ENCODE data around the gene CDK5R2. TPM values are rescaled to one million over a fixed set of nuclear protein-coding genes. Genes with fewer than 3 reads are reported as not detected.
A peak's percentile ranks its signal among the peaks of the same experiment; 100 is the strongest.

Gene CDK5R2
- total and polyA plus RNA-seq, 2 of the 13 experiments (the other 11 are each of a cell fraction or from before 2014, with no cell fraction given): not detected

DNA sequence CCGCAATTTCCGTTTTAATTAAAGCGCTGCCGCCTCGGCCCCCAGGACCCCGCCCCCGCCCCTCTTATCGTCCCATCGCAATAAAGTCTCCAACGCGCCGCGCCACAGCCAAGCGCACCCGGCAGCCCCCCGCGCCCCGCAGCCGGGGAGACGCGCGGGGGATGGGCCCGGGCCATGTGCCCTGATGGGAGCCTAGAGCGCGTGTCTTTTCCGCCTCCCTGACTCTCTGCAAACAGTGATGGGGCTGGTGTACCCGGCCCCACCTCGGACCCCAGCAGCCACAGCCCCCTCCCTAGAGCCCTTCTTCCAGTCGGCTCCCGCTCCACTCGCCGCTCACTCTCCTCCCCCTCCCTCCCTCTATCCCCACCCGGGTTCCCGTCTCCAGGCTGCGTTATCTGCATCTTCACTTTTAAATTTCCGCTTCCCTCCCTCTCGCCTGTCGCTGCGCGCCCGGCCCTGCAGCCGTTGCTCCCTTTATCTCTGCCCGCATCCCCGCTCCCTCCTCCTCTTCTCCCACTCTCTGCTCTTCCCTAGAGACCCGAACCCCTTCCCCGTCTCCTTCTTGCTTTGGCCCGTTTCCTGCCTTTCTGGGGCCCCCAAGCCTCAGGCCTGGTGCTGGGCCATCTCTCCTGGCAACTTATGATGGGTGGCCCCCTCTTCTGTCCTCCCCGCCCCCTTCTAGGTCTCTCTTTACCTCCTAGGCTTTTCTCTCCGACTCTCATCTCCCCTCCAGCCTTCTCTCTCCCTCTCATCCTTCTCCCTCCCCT, 26.0 kb downstream of the CDK5R2 start:
- in situ Hi-C loops (cut with HindIII; ENCODE audit: extremely low pct_ligation_motif_present, low pct_unique_long_range_greater_than_20kb): no loop called here
- no peak overlapping the region for H3K9ac ChIP-seq (ENCODE audit: insufficient read depth, low read depth, low read length)
- no peak overlapping the region for H3K4me2 ChIP-seq (ENCODE audit: low read depth, low read length)
- H2AFZ ChIP-seq (ENCODE audit: low read length): no peak overlapping the region
- intact Hi-C loops (cut with micrococcal nuclease; ENCODE audit: unreplicated experiment): loop anchor here (10.0 kb wide), 1 partner anchor 121 kb away; no protein-coding TSS in a partner anchor
- DNase-seq (ENCODE audit: low spot score): no peak
- H3K9me3 ChIP-seq (ENCODE audit: low read length): no peaks in the 10 kb centered on the region
- POLR2A ChIA-PET: no interaction called here
- no peak for ATAC-seq
- no peaks in the 10 kb centered on the region for H3K36me3 ChIP-seq (replicated peaks in 1 of 2; ENCODE audit: control insufficient read depth in 1 of 2, insufficient read depth in 2 of 2, low read length in 2 of 2)
- H3K27me3 ChIP-seq (ENCODE audit: control insufficient read depth in 1 of 2, insufficient read depth in 2 of 2, low read length in 2 of 2): peaks cover 42 to 92% of the 10 kb centered on the region in 2 experiments
- H3K4me1 ChIP-seq (ENCODE audit: insufficient read depth, low read length): peaks cover 11% of the 10 kb centered on the region; the same call in 1 of the 2 replicates
- H3K4me3 ChIP-seq (replicated peaks in 1 of 3; ENCODE audit: insufficient read depth in 1 of 3, low read depth in 2 of 3, low read length in 3 of 3): no peak overlapping the region
- CTCF ChIA-PET (ENCODE audit: low intra/inter-chr PET ratio, low total read pairs): no interaction called here
- no peaks in the 10 kb centered on the region for H3K79me2 ChIP-seq (ENCODE audit: insufficient read depth, low read length)
- no TSS peak for BruUV-seq (replicated peaks)
- no peak overlapping the region for H3K27ac ChIP-seq (ENCODE audit: extremely low read length, insufficient read depth, low read length)
- no peak for FAIRE-seq
- 22% methylated on average over 40 of the region's 49 CpGs for WGBS (ENCODE audit: low lambda C conversion rate)
- peaks cover 10% of the 10 kb centered on the region; the same call in 1 of the 2 replicates for H4K20me1 ChIP-seq (ENCODE audit: insufficient read depth, low read length)
- TF ChIP-seq KLF12 (CRISPR knock-in tag; IDR thresholded peaks at IDR 0.05; ENCODE audit: borderline replicate concordance): no peak
- TF ChIP-seq EZH2 (conservative IDR thresholded peaks at IDR 0.05; ENCODE audit: low read depth, low read length): peak; percentile 64; the same call in 1 of the 2 replicates
- no peak for TF ChIP-seq EED (CRISPR knock-in tag; IDR thresholded peaks at IDR 0.05)

DNA sequence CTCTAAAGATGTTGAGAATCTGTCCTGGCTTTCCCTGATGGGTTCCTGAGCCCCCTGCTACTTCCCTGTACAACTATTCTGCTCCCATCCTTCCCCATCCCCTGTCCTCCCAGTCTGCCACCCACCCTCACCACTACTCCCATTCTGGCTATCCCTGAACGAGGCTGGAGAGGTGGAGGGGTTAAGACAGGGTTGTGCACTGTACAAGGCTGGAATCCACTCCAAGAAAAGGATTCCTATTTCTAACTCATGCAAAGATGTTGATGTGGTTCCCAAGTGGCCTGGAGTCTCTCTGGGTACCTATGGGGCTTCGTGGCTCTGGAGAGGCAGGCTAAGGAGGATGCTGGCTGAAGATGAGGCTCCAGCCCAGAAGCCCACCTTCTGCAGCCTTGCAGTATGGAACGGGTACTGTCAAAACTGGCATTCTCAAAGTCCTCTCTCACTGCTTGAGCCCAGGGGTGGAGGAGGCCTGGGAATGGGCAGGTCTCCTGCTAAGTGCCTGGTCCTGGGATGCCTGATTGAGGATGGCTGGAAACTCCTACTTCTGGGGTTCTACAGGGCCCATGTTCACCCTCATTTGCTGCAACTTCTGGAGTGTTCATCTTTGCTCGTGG, 26.8 kb downstream of the CDK5R2 start:
- Histone ChIP-seq H2AFZ (ENCODE audit: low read length) (no peak overlapping the region), H3K4me2 (ENCODE audit: low read depth, low read length) (no peak overlapping the region), H3K9me3 (ENCODE audit: low read length) (no peaks in the 10 kb centered on the region), H3K4me3 (replicated peaks in 1 of 3; ENCODE audit: insufficient read depth in 1 of 3, low read depth in 2 of 3, low read length in 3 of 3) (no peak overlapping the region), H3K4me1 (ENCODE audit: insufficient read depth, low read length) (peaks cover 7% of the 10 kb centered on the region; the same call in 1 of the 2 replicates), H3K79me2 (ENCODE audit: insufficient read depth, low read length) (no peaks in the 10 kb centered on the region), H3K27me3 (ENCODE audit: control insufficient read depth in 1 of 2, insufficient read depth in 2 of 2, low read length in 2 of 2) (peaks cover 42 to 93% of the 10 kb centered on the region in 2 experiments), H3K9ac (ENCODE audit: insufficient read depth, low read depth, low read length) (no peak overlapping the region), H3K36me3 (replicated peaks in 1 of 2; ENCODE audit: control insufficient read depth in 1 of 2, insufficient read depth in 2 of 2, low read length in 2 of 2) (no peaks in the 10 kb centered on the region), H4K20me1 (ENCODE audit: insufficient read depth, low read length) (peaks cover 10% of the 10 kb centered on the region; the same call in 1 of the 2 replicates), H3K27ac (ENCODE audit: extremely low read length, insufficient read depth, low read length) (no peak overlapping the region)
- ATAC-seq (no peak), FAIRE-seq (no peak), DNase-seq (ENCODE audit: low spot score) (no peak)
- intact Hi-C loops (cut with micrococcal nuclease; ENCODE audit: unreplicated experiment) (loop anchor here (10.0 kb wide), 1 partner anchor 121 kb away; no protein-coding TSS in a partner anchor), in situ Hi-C loops (cut with HindIII; ENCODE audit: extremely low pct_ligation_motif_present, low pct_unique_long_range_greater_than_20kb) (no loop called here)
- BruUV-seq (replicated peaks): no TSS peak
- TF ChIP-seq IRF2 (CRISPR knock-in tag; IDR thresholded peaks at IDR 0.05) (no peak), ZNF3 (CRISPR knock-in tag; IDR thresholded peaks at IDR 0.05) (no peak)
- TF ChIP-seq, protein P1, sequence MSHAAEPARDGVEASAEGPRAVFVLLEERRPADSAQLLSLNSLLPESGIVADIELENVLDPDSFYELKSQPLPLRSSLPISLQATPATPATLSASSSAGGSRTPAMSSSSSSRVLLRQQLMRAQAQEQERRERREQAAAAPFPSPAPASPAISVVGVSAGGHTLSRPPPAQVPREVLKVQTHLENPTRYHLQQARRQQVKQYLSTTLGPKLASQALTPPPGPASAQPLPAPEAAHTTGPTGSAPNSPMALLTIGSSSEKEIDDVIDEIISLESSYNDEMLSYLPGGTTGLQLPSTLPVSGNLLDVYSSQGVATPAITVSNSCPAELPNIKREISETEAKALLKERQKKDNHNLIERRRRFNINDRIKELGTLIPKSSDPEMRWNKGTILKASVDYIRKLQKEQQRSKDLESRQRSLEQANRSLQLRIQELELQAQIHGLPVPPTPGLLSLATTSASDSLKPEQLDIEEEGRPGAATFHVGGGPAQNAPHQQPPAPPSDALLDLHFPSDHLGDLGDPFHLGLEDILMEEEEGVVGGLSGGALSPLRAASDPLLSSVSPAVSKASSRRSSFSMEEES (CRISPR knock-in tag; IDR thresholded peaks at IDR 0.05): no peak
- ChIA-PET POLR2A (no interaction called here), CTCF (ENCODE audit: low intra/inter-chr PET ratio, low total read pairs) (no interaction called here)
- WGBS (ENCODE audit: low lambda C conversion rate): 3% methylated on average over 4 of the region's 4 CpGs
